Spleen (tissue), 7 donors: Measurements from ENCODE around the gene ZSCAN5A.
"Not testable (repeated sequence)": the region's sequence is repeated elsewhere in the genome, so short reads cannot be mapped to it uniquely, and the experiment has no call there.

Source experiments
- POLR2A ChIP-seq, 3 donors: fragments of 450-650 bp; IDR thresholded peaks; one replicate each; pipeline ENCODE4 v1.5.1; 2017; ENCODE audit warnings: antibody characterized with exemption in 3 of 3, mild to moderate bottlenecking in 1 of 3
- POLR2AphosphoS5 ChIP-seq, 3 donors: sonication (generic); formaldehyde crosslinking; IDR thresholded peaks; one replicate each; pipeline ENCODE4 v1.5.1; 2017; ENCODE audit warnings: antibody characterized with exemption in 3 of 3
- TF ChIP-seq, protein P1 (sequence below), 11 experiments: fragments of 200-600 bp in 7 of 11; fragments of 450-650 bp in 4 of 11; sonication (generic) in 4 of 11; IDR thresholded peaks in 8 of 11; conservative IDR thresholded peaks in 3 of 11; 1 replicate in 7 of 11; 2 replicates in 4 of 11; pipeline versions ENCODE4 v1.4.0 to v1.8.0; 2016 to 2021; ENCODE audit warnings: antibody characterized with exemption in 11 of 11, inconsistent platforms in 4 of 11, mild to moderate bottlenecking in 1 of 11
- donor health status: DM: no; HTN: no; CAD: no; lungs with moderate emphysema.
- donor health status: DM: no; HTN: no; CAD: no.
- donor health status: DM: no; HTN: no; CAD: no.

DNA sequence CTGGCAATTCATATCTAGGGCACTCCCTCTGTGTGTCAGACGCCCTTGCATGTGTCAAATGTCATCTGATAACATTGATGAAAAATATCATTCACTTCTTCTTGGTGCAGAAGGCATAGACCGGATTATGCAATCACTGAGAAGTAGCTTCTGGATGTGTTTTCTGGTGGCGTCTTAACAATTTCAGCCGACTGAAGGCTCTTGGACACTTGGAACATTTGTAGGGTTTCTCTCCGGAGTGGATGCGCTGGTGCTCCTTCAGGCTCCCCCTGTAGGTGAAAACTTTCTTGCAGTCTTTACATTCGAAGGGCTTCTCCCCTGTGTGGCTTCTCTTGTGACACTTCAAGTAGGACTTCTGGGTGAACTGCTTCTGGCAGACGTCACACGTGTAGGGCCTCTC is 93.2 kb downstream of the ZSCAN5A start:
- TF ChIP-seq, protein P1, sequence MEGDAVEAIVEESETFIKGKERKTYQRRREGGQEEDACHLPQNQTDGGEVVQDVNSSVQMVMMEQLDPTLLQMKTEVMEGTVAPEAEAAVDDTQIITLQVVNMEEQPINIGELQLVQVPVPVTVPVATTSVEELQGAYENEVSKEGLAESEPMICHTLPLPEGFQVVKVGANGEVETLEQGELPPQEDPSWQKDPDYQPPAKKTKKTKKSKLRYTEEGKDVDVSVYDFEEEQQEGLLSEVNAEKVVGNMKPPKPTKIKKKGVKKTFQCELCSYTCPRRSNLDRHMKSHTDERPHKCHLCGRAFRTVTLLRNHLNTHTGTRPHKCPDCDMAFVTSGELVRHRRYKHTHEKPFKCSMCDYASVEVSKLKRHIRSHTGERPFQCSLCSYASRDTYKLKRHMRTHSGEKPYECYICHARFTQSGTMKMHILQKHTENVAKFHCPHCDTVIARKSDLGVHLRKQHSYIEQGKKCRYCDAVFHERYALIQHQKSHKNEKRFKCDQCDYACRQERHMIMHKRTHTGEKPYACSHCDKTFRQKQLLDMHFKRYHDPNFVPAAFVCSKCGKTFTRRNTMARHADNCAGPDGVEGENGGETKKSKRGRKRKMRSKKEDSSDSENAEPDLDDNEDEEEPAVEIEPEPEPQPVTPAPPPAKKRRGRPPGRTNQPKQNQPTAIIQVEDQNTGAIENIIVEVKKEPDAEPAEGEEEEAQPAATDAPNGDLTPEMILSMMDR (IDR thresholded peaks at IDR 0.05 in 8 of 11, conservative IDR thresholded peaks at IDR 0.05 in 3 of 11): peak in 2 of 11 experiments; percentile 15 to 25
- not testable (repeated sequence) for TF ChIP-seq POLR2A, POLR2AphosphoS5 (IDR thresholded peaks at IDR 0.05)
